HEK293 (cell line): ENCODE results near the gene KRT12.
A peak's percentile ranks its signal among the peaks of the same experiment; 100 is the strongest.

ENCODE experiments used
- GLI4 ChIP-seq: fragments of 450-650 bp; formaldehyde crosslinking; IDR thresholded peaks from 2 replicates; pipeline ENCODE4 v1.5.1; 2016; ENCODE audit warnings: missing biosample characterization, missing genetic modification characterization
- GLIS1 ChIP-seq: fragments of 450-650 bp; formaldehyde crosslinking; IDR thresholded peaks from 2 replicates; pipeline ENCODE4 v1.5.1; 2016; ENCODE audit warnings: missing biosample characterization, missing genetic modification characterization
- HOXC10 ChIP-seq: sonication (generic); formaldehyde crosslinking; IDR thresholded peaks from 2 replicates; pipeline ENCODE4 v1.8.1; 2023; ENCODE audit warnings: mild to moderate bottlenecking, missing genetic modification reagents
- KLF10 ChIP-seq: fragments of 450-650 bp; IDR thresholded peaks from 2 replicates; pipeline ENCODE4 v1.5.1; 2018; ENCODE audit warnings: missing biosample characterization, mild to moderate bottlenecking, missing genetic modification characterization
- MYNN ChIP-seq: fragments of 450-650 bp; formaldehyde crosslinking; IDR thresholded peaks from 2 replicates; pipeline ENCODE4 v1.5.1; 2016; ENCODE audit warnings: missing biosample characterization, missing genetic modification characterization, borderline replicate concordance
- MZF1 ChIP-seq: fragments of 450-650 bp; formaldehyde crosslinking; IDR thresholded peaks from 2 replicates; pipeline ENCODE4 v1.5.1; 2017; ENCODE audit warnings: missing biosample characterization, missing genetic modification characterization, borderline replicate concordance
- OVOL3 ChIP-seq: fragments of 450-650 bp; formaldehyde crosslinking; IDR thresholded peaks from 2 replicates; pipeline ENCODE4 v1.5.1; 2016; ENCODE audit warnings: missing biosample characterization, missing genetic modification characterization
- RBAK ChIP-seq: fragments of 450-650 bp; formaldehyde crosslinking; IDR thresholded peaks from 2 replicates; pipeline ENCODE4 v1.5.1; 2016; ENCODE audit warnings: missing biosample characterization, missing genetic modification characterization
- SP7 ChIP-seq: fragments of 450-650 bp; formaldehyde crosslinking; IDR thresholded peaks from 2 replicates; pipeline ENCODE4 v1.5.1; 2016; ENCODE audit warnings: missing biosample characterization, missing genetic modification characterization
- WT1 ChIP-seq: fragments of 450-650 bp; formaldehyde crosslinking; IDR thresholded peaks from 2 replicates; pipeline ENCODE4 v1.5.1; 2016; ENCODE audit warnings: missing biosample characterization, missing genetic modification characterization
- ZBTB17 ChIP-seq: fragments of 450-650 bp; formaldehyde crosslinking; IDR thresholded peaks from 2 replicates; pipeline ENCODE4 v1.5.1; 2016; ENCODE audit warnings: missing biosample characterization, missing genetic modification characterization
- ZFP41 ChIP-seq: fragments of 450-650 bp; formaldehyde crosslinking; IDR thresholded peaks from 2 replicates; pipeline ENCODE4 v1.5.1; 2016; ENCODE audit warnings: missing biosample characterization, missing genetic modification characterization, borderline replicate concordance
- ZNF138 ChIP-seq: fragments of 450-650 bp; formaldehyde crosslinking; IDR thresholded peaks from 2 replicates; pipeline ENCODE4 v1.5.1; 2016; ENCODE audit warnings: missing biosample characterization, missing genetic modification characterization, borderline replicate concordance
- ZNF19 ChIP-seq: fragments of 450-650 bp; formaldehyde crosslinking; IDR thresholded peaks from 2 replicates; pipeline ENCODE4; 2016; ENCODE audit warnings: missing biosample characterization, missing genetic modification characterization, low read depth
- ZNF274 ChIP-seq, 2 experiments: fragments of 200-500 bp in 1 of 2; fragments of 450-650 bp in 1 of 2; sonication (Bioruptor generic) in 1 of 2; formaldehyde crosslinking in 1 of 2; IDR thresholded peaks; 2 replicates each; pipeline versions ENCODE4 v1.5.1 to v1.6.1; 2014 to 2016; ENCODE audit warnings: borderline replicate concordance in 1 of 2, inconsistent platforms in 1 of 2, low read length in 1 of 2, missing biosample characterization in 1 of 2, missing genetic modification characterization in 1 of 2
- ZNF350 ChIP-seq: fragments of 450-650 bp; formaldehyde crosslinking; IDR thresholded peaks from 2 replicates; pipeline ENCODE4 v1.5.0; 2017; ENCODE audit warnings: missing biosample characterization, mild to moderate bottlenecking, missing genetic modification characterization
- ZNF366 ChIP-seq: fragments of 450-650 bp; formaldehyde crosslinking; conservative IDR thresholded peaks from 2 replicates; pipeline ENCODE4 v1.5.1; 2016; ENCODE audit warnings: missing biosample characterization, missing genetic modification characterization
- ZNF394 ChIP-seq: fragments of 450-650 bp; formaldehyde crosslinking; IDR thresholded peaks from 2 replicates; pipeline ENCODE4 v1.5.1; 2016; ENCODE audit warnings: missing biosample characterization, missing genetic modification characterization, mild to moderate bottlenecking, moderate library complexity, borderline replicate concordance
- ZNF426 ChIP-seq: fragments of 450-650 bp; formaldehyde crosslinking; IDR thresholded peaks from 2 replicates; pipeline ENCODE4 v1.5.1; 2017; ENCODE audit warnings: missing biosample characterization, missing genetic modification characterization, mild to moderate bottlenecking, inconsistent platforms, moderate library complexity
- ZNF530 ChIP-seq: fragments of 450-650 bp; formaldehyde crosslinking; IDR thresholded peaks from 2 replicates; pipeline ENCODE4 v1.5.1; 2016; ENCODE audit warnings: low read depth, missing biosample characterization, missing genetic modification characterization
- ZNF621 ChIP-seq: fragments of 450-650 bp; formaldehyde crosslinking; IDR thresholded peaks from 2 replicates; pipeline ENCODE4 v1.5.1; 2017; ENCODE audit warnings: missing biosample characterization, missing genetic modification characterization
- ZNF658 ChIP-seq: fragments of 450-650 bp; formaldehyde crosslinking; IDR thresholded peaks from 2 replicates; pipeline ENCODE4; 2016; ENCODE audit warnings: missing biosample characterization, missing genetic modification characterization
- ZNF664 ChIP-seq: fragments of 450-650 bp; formaldehyde crosslinking; IDR thresholded peaks from 2 replicates; pipeline ENCODE4 v1.5.1; 2016; ENCODE audit warnings: missing biosample characterization, missing genetic modification characterization
- ZNF791 ChIP-seq: fragments of 450-650 bp; formaldehyde crosslinking; IDR thresholded peaks from 2 replicates; pipeline ENCODE4 v1.5.1; 2016; ENCODE audit warnings: missing biosample characterization, missing genetic modification characterization
- ZNF837 ChIP-seq: fragments of 450-650 bp; formaldehyde crosslinking; IDR thresholded peaks from 2 replicates; pipeline ENCODE4 v1.5.1; 2016; ENCODE audit warnings: missing biosample characterization, missing genetic modification characterization
- ZNF843 ChIP-seq: fragments of 450-650 bp; formaldehyde crosslinking; IDR thresholded peaks from 2 replicates; pipeline ENCODE4 v1.5.1; 2016; ENCODE audit warnings: missing biosample characterization, missing genetic modification characterization
- ZSCAN23 ChIP-seq: fragments of 450-650 bp; formaldehyde crosslinking; IDR thresholded peaks from 2 replicates; pipeline ENCODE4 v1.5.1; 2016; ENCODE audit warnings: missing biosample characterization, missing genetic modification characterization
- ZSCAN30 ChIP-seq: fragments of 450-650 bp; IDR thresholded peaks from 2 replicates; pipeline ENCODE4 v1.5.1; 2018; ENCODE audit warnings: missing biosample characterization, mild to moderate bottlenecking, missing genetic modification characterization, moderate library complexity
- TF ChIP-seq, protein P1 (sequence below): fragments of 450-650 bp; formaldehyde crosslinking; IDR thresholded peaks from 2 replicates; pipeline ENCODE4 v1.5.1; 2016; ENCODE audit warnings: missing biosample characterization, missing genetic modification characterization
- TF ChIP-seq, protein P2 (sequence below): fragments of 450-650 bp; formaldehyde crosslinking; IDR thresholded peaks from 2 replicates; pipeline ENCODE4 v1.5.1; 2017; ENCODE audit warnings: missing biosample characterization, mild to moderate bottlenecking, missing genetic modification characterization, moderate library complexity
- TF ChIP-seq, protein P3 (sequence below): fragments of 450-650 bp; formaldehyde crosslinking; IDR thresholded peaks from 2 replicates; pipeline ENCODE4 v1.5.1; 2016; ENCODE audit warnings: missing biosample characterization, missing genetic modification characterization, low read depth
- TF ChIP-seq, protein P4 (sequence below): fragments of 450-650 bp; formaldehyde crosslinking; IDR thresholded peaks from 2 replicates; pipeline ENCODE4 v1.5.1; 2016; ENCODE audit warnings: missing biosample characterization, missing genetic modification characterization
- TF ChIP-seq, protein P5 (sequence below): fragments of 450-650 bp; formaldehyde crosslinking; IDR thresholded peaks from 2 replicates; pipeline ENCODE4 v1.5.1; 2016; ENCODE audit warnings: missing biosample characterization, missing genetic modification characterization

The KRT12 gene

DNA sequence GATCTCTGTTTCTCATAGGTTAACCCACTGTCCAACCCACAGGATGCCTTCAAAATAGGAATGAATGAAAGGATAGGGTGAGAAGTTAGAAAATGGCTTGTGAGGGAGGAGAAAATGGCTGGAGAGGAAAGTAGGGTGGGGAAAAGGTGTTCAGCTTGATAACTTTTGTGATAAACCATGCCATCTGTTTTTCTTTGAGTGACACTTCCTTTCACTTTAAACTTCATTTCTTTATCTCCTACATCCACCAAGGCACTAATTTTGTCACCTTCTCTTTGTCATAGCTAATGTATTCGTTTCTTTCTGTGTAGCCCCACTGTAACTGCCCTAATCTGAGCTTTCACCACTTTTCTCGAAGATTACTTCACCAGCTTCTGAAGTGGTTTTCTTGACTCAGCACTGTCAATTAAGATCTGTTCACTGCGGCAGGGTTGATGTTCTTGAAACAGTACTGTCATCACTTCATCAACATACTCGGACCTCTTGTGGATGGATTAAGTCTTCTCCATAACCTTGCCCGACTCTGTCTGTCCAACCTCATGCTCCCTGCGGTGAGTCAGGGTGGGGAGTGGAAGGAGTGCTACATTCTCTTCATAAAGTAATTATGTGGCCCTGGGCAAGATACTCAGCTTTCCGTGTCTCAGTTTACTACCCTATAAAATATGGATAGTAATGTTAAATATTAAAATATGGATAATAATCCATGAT is 39.1 kb downstream of the KRT12 start (continued):
- TF ChIP-seq ZNF837 = no peak
- TF ChIP-seq ZFP41 (tag by site-specific recombination) = no peak
- TF ChIP-seq ZBTB17 (tag by site-specific recombination) = peak; percentile 98
- no peak for TF ChIP-seq ZNF658 (tag by site-specific recombination)
- no peak; the same call in 1 of the 2 replicates for TF ChIP-seq KLF10 (tag by site-specific recombination)
- TF ChIP-seq, protein P1, sequence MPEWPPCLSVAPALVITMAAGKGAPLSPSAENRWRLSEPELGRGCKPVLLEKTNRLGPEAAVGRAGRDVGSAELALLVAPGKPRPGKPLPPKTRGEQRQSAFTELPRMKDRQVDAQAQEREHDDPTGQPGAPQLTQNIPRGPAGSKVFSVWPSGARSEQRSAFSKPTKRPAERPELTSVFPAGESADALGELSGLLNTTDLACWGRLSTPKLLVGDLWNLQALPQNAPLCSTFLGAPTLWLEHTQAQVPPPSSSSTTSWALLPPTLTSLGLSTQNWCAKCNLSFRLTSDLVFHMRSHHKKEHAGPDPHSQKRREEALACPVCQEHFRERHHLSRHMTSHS (tag by site-specific recombination) = no peak
- TF ChIP-seq, protein P2, sequence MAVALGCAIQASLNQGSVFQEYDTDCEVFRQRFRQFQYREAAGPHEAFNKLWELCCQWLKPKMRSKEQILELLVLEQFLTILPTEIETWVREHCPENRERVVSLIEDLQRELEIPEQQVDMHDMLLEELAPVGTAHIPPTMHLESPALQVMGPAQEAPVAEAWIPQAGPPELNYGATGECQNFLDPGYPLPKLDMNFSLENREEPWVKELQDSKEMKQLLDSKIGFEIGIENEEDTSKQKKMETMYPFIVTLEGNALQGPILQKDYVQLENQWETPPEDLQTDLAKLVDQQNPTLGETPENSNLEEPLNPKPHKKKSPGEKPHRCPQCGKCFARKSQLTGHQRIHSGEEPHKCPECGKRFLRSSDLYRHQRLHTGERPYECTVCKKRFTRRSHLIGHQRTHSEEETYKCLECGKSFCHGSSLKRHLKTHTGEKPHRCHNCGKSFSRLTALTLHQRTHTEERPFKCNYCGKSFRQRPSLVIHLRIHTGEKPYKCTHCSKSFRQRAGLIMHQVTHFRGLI = peak; percentile 67; the same call in 1 of the 2 replicates
- TF ChIP-seq ZNF350 (tag by site-specific recombination) = no peak
- TF ChIP-seq ZNF621 (tag by site-specific recombination) = no peak
- peak; percentile 99 for TF ChIP-seq SP7
- TF ChIP-seq ZSCAN30 = 0 out of 2 replicates have a peak, but pooled peaks have one; percentile 41
- TF ChIP-seq MYNN (tag by site-specific recombination) = no peak
- TF ChIP-seq, protein P3, sequence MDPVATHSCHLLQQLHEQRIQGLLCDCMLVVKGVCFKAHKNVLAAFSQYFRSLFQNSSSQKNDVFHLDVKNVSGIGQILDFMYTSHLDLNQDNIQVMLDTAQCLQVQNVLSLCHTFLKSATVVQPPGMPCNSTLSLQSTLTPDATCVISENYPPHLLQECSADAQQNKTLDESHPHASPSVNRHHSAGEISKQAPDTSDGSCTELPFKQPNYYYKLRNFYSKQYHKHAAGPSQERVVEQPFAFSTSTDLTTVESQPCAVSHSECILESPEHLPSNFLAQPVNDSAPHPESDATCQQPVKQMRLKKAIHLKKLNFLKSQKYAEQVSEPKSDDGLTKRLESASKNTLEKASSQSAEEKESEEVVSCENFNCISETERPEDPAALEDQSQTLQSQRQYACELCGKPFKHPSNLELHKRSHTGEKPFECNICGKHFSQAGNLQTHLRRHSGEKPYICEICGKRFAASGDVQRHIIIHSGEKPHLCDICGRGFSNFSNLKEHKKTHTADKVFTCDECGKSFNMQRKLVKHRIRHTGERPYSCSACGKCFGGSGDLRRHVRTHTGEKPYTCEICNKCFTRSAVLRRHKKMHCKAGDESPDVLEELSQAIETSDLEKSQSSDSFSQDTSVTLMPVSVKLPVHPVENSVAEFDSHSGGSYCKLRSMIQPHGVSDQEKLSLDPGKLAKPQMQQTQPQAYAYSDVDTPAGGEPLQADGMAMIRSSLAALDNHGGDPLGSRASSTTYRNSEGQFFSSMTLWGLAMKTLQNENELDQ (tag by site-specific recombination) = no peak
- peak; percentile 98 for TF ChIP-seq WT1
- TF ChIP-seq RBAK (tag by site-specific recombination) = no peak
- no peak for TF ChIP-seq ZNF530 (tag by site-specific recombination)
- TF ChIP-seq GLIS1 (tag by site-specific recombination) = peak; percentile 62
- no peak for TF ChIP-seq ZNF274 (IDR thresholded peaks at IDR 0.05; ENCODE audit: low read length)
- no peak for TF ChIP-seq ZNF274 (tag by site-specific recombination; IDR thresholded peaks at IDR 0.05; ENCODE audit: borderline replicate concordance)
- peak; percentile 74; the same call in 1 of the 2 replicates for TF ChIP-seq ZNF394
- TF ChIP-seq ZSCAN23 (tag by site-specific recombination) = peak; percentile 59; the same call in 1 of the 2 replicates
- no peak for TF ChIP-seq ZNF138 (tag by site-specific recombination)
- no peak for TF ChIP-seq ZNF19 (tag by site-specific recombination)
- TF ChIP-seq GLI4 (tag by site-specific recombination) = no peak
- peak; percentile 61; the same call in 1 of the 2 replicates for TF ChIP-seq OVOL3 (tag by site-specific recombination)
- TF ChIP-seq, protein P4, sequence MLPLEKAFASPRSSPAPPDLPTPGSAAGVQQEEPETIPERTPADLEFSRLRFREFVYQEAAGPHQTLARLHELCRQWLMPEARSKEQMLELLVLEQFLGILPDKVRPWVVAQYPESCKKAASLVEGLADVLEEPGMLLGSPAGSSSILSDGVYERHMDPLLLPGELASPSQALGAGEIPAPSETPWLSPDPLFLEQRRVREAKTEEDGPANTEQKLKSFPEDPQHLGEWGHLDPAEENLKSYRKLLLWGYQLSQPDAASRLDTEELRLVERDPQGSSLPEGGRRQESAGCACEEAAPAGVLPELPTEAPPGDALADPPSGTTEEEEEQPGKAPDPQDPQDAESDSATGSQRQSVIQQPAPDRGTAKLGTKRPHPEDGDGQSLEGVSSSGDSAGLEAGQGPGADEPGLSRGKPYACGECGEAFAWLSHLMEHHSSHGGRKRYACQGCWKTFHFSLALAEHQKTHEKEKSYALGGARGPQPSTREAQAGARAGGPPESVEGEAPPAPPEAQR = no peak
- TF ChIP-seq ZNF791 (tag by site-specific recombination) = no peak
- TF ChIP-seq ZNF426 = no peak
- no peak for TF ChIP-seq ZNF664 (tag by site-specific recombination)
- TF ChIP-seq, protein P5, sequence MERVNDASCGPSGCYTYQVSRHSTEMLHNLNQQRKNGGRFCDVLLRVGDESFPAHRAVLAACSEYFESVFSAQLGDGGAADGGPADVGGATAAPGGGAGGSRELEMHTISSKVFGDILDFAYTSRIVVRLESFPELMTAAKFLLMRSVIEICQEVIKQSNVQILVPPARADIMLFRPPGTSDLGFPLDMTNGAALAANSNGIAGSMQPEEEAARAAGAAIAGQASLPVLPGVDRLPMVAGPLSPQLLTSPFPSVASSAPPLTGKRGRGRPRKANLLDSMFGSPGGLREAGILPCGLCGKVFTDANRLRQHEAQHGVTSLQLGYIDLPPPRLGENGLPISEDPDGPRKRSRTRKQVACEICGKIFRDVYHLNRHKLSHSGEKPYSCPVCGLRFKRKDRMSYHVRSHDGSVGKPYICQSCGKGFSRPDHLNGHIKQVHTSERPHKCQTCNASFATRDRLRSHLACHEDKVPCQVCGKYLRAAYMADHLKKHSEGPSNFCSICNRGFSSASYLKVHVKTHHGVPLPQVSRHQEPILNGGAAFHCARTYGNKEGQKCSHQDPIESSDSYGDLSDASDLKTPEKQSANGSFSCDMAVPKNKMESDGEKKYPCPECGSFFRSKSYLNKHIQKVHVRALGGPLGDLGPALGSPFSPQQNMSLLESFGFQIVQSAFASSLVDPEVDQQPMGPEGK (tag by site-specific recombination) = peak; percentile 67
- peak; percentile 75 for TF ChIP-seq ZNF366 (tag by site-specific recombination)
- no peak for TF ChIP-seq HOXC10 (CRISPR knock-in tag)
- TF ChIP-seq ZNF843 (tag by site-specific recombination) = peak; percentile 94
- peak; percentile 86; the same call in 1 of the 2 replicates for TF ChIP-seq MZF1 (tag by site-specific recombination)
